H1 (cell line): ENCODE data around the gene ZDHHC5. TPM values are rescaled to one million over a fixed set of nuclear protein-coding genes. Genes with fewer than 3 reads are reported as not detected.

Experiments
- CTCF ChIA-PET: fragments of 300-600 bp; sonication (Branson Sonifier 250); formaldehyde crosslinking; loops from one replicate; lab custom pipeline; 2021; ENCODE audit not compliant: partially characterized antibody; lab: Charles Lee
- POLR2A ChIA-PET: fragments of 300-600 bp; sonication (Branson Sonifier 250); formaldehyde crosslinking; loops from one replicate; lab custom pipeline; 2021; ENCODE audit warnings: inconsistent platforms; ENCODE audit not compliant: partially characterized antibody; lab: Charles Lee
- DNase-seq, 2 experiments: peaks; one replicate each; pipeline versions ENCODE4 v3.0.0 to v3.0.0-alpha.2; 2010 to 2022; ENCODE audit warnings: low spot score in 2 of 2, low read depth in 1 of 2, mixed read lengths in 1 of 2
- FAIRE-seq: peaks from 2 replicates; lab custom pipeline; 2011; peaks lifted over from hg19 to GRCh38; lab: Jason Lieb, UNC
- H2AFZ ChIP-seq: 2 replicates; pipeline ENCODE4 v1.8.1; 2012; ENCODE audit warnings: low read length, inconsistent platforms
- H2AK5ac ChIP-seq: 2 replicates; pipeline ENCODE4 v1.6.1; 2013; ENCODE audit warnings: low read depth, low read length
- H2BK120ac ChIP-seq: replicated peaks from 2 replicates; pipeline ENCODE3; 2013; ENCODE audit warnings: low read depth, low read length, inconsistent platforms
- H2BK12ac ChIP-seq: 2 replicates; pipeline ENCODE4 v1.6.1; 2013; ENCODE audit warnings: low read depth, low read length
- H2BK15ac ChIP-seq: 2 replicates; pipeline ENCODE4 v1.6.1; 2013; ENCODE audit warnings: low read length
- H2BK20ac ChIP-seq: 2 replicates; pipeline ENCODE4 v1.6.1; 2013; ENCODE audit warnings: low read length
- H2BK5ac ChIP-seq: 2 replicates; pipeline ENCODE4 v1.6.1; 2013; ENCODE audit warnings: low read depth, low read length
- H3K14ac ChIP-seq: 2 replicates; pipeline ENCODE4 v1.6.1; 2013; ENCODE audit warnings: inconsistent platforms; ENCODE audit not compliant: insufficient read length
- H3K18ac ChIP-seq: 2 replicates; pipeline ENCODE4 v1.6.1; 2013; ENCODE audit warnings: low read length; ENCODE audit errors: extremely low read depth
- H3K23ac ChIP-seq: 2 replicates; pipeline ENCODE4 v1.6.1; 2013; ENCODE audit warnings: inconsistent platforms; ENCODE audit not compliant: insufficient read length
- H3K23me2 ChIP-seq: 2 replicates; pipeline ENCODE4 v1.6.1; 2013; ENCODE audit warnings: low read depth, low read length
- H3K27ac ChIP-seq: 2 replicates; pipeline ENCODE4 v1.6.1; 2011; ENCODE audit warnings: low read depth, low read length, inconsistent platforms
- H3K27me3 ChIP-seq, 4 experiments: replicated peaks in 1 of 4; 1 replicate in 1 of 4; 2 replicates in 3 of 4; pipeline versions ENCODE4 v1.6.1 to v1.8.1; 2011 to 2013; ENCODE audit warnings: low read length in 3 of 4, mild to moderate bottlenecking in 3 of 4, inconsistent platforms in 2 of 4, mixed read lengths in 2 of 4, moderate library complexity in 1 of 4; ENCODE audit not compliant: control insufficient read depth in 3 of 4, insufficient read depth in 3 of 4; ENCODE audit errors: extremely low read depth in 1 of 4
- H3K36me3 ChIP-seq, 4 experiments: 2 replicates each; pipeline versions ENCODE4 v1.6.1 to v1.8.1; 2011 to 2013; ENCODE audit warnings: mild to moderate bottlenecking in 4 of 4, low read length in 3 of 4, moderate library complexity in 2 of 4, control low read depth in 1 of 4, inconsistent platforms in 1 of 4; ENCODE audit not compliant: insufficient read depth in 4 of 4, control insufficient read depth in 2 of 4
- H3K4ac ChIP-seq: replicated peaks from 2 replicates; pipeline ENCODE3; 2013; ENCODE audit warnings: low read length, low read depth, mixed read lengths, inconsistent platforms; ENCODE audit not compliant: insufficient read length
- H3K4me1 ChIP-seq, 4 experiments: replicated peaks in 1 of 4; 1 replicate in 1 of 4; 2 replicates in 3 of 4; pipeline versions ENCODE4 v1.6.1 to v1.8.1; 2011 to 2013; ENCODE audit warnings: low read length in 3 of 4, inconsistent platforms in 2 of 4, mixed read lengths in 1 of 4; ENCODE audit not compliant: insufficient read depth in 4 of 4, control insufficient read depth in 3 of 4
- H3K4me2 ChIP-seq, 2 experiments: 2 replicates each; pipeline versions ENCODE4 v1.6.1 to v1.8.1; 2011 to 2013; ENCODE audit warnings: low read depth in 2 of 2, low read length in 2 of 2, control low read depth in 1 of 2, inconsistent platforms in 1 of 2, mild to moderate bottlenecking in 1 of 2; ENCODE audit not compliant: insufficient read depth in 1 of 2
- H3K4me3 ChIP-seq, 4 experiments: fragments of 200-600, 300-600 bp in 1 of 4; sonication (generic), shearing (Covaris generic), sonication (Bioruptor Twin) in 1 of 4; 2 replicates each; pipeline versions ENCODE4 v1.5.1 to v1.8.1; 2011 to 2016; ENCODE audit warnings: low read length in 4 of 4, low read depth in 3 of 4, control low read depth in 2 of 4, inconsistent platforms in 2 of 4, mild to moderate bottlenecking in 2 of 4, mixed read lengths in 1 of 4, moderate library complexity in 1 of 4; ENCODE audit not compliant: insufficient read depth in 2 of 4; ENCODE audit errors: extremely low read depth in 1 of 4
- H3K56ac ChIP-seq: replicated peaks from 2 replicates; pipeline ENCODE3; 2013; ENCODE audit warnings: low read depth, mild to moderate bottlenecking, mixed read lengths, low read length, inconsistent platforms; ENCODE audit not compliant: insufficient read length
- H3K79me1 ChIP-seq: 2 replicates; pipeline ENCODE4 v1.6.1; 2013; ENCODE audit warnings: low read depth, low read length, control low read depth
- H3K79me2 ChIP-seq, 2 experiments: 2 replicates each; pipeline versions ENCODE4 v1.6.1 to v1.8.1; 2012 to 2013; ENCODE audit warnings: low read length in 2 of 2, mild to moderate bottlenecking in 2 of 2, inconsistent platforms in 1 of 2; ENCODE audit not compliant: insufficient read depth in 2 of 2, control insufficient read depth in 1 of 2
- H3K9ac ChIP-seq, 4 experiments: replicated peaks in 1 of 4; 1 replicate in 1 of 4; 2 replicates in 3 of 4; pipeline versions ENCODE4 v1.6.1 to v1.8.1; 2011 to 2013; ENCODE audit warnings: low read depth in 3 of 4, low read length in 3 of 4, control low read depth in 2 of 4, mild to moderate bottlenecking in 2 of 4, moderate library complexity in 2 of 4, inconsistent platforms in 1 of 4; ENCODE audit errors: extremely low read depth in 1 of 4
- H3K9me3 ChIP-seq, 2 experiments: 2 replicates each; pipeline versions ENCODE4 v1.6.1 to v1.8.1; 2012 to 2013; ENCODE audit warnings: mild to moderate bottlenecking in 2 of 2, moderate library complexity in 2 of 2, control low read depth in 1 of 2, inconsistent platforms in 1 of 2, low read depth in 1 of 2, low read length in 1 of 2, mixed read lengths in 1 of 2; ENCODE audit not compliant: insufficient read depth in 2 of 2
- H4K20me1 ChIP-seq, 2 experiments: replicated peaks in 1 of 2; 2 replicates each; pipeline versions ENCODE3 to v1.8.1; 2011 to 2013; ENCODE audit warnings: inconsistent platforms in 2 of 2, low read length in 2 of 2, mild to moderate bottlenecking in 1 of 2; ENCODE audit not compliant: insufficient read depth in 2 of 2, control insufficient read depth in 1 of 2
- H4K5ac ChIP-seq: 2 replicates; pipeline ENCODE4 v1.6.1; 2013; ENCODE audit warnings: low read length, low read depth, mixed read lengths, inconsistent platforms; ENCODE audit not compliant: insufficient read length
- H4K8ac ChIP-seq: 2 replicates; pipeline ENCODE4 v1.8.0; 2013; ENCODE audit warnings: mild to moderate bottlenecking, moderate library complexity, low read length, inconsistent platforms; ENCODE audit not compliant: insufficient read depth; ENCODE audit errors: extremely low read depth
- H4K91ac ChIP-seq: replicated peaks from 2 replicates; pipeline ENCODE3; 2013; ENCODE audit warnings: low read length, mixed read lengths, inconsistent platforms; ENCODE audit not compliant: insufficient read length
- ATF2 ChIP-seq: IDR thresholded peaks from 2 replicates; pipeline ENCODE4 v1.6.1; 2012; ENCODE audit warnings: low read length, inconsistent platforms
- CREB1 ChIP-seq: IDR thresholded peaks from 2 replicates; pipeline ENCODE4 v1.6.1; 2012; ENCODE audit warnings: inconsistent platforms
- EP300 ChIP-seq, 2 experiments: IDR thresholded peaks; 1 replicate in 1 of 2; 2 replicates in 1 of 2; pipeline ENCODE4 v1.6.1; 2011 to 2012; ENCODE audit warnings: low read depth in 2 of 2, low read length in 2 of 2, mild to moderate bottlenecking in 2 of 2, borderline replicate concordance in 1 of 2, inconsistent platforms in 1 of 2, moderate library complexity in 1 of 2
- JUND ChIP-seq: IDR thresholded peaks from 2 replicates; pipeline ENCODE4 v1.6.1; 2011; ENCODE audit warnings: mild to moderate bottlenecking, improper control_type of control experiment, low read length
- KDM1A ChIP-seq: fragments of 200-600, 300-600 bp; sonication (generic); IDR thresholded peaks from 2 replicates; pipeline ENCODE4 v1.7.1; 2016; ENCODE audit warnings: mild to moderate bottlenecking, low read length, borderline replicate concordance
- MAX ChIP-seq: IDR thresholded peaks from 2 replicates; pipeline ENCODE4 v1.6.1; 2012; ENCODE audit warnings: inconsistent platforms
- NANOG ChIP-seq: IDR thresholded peaks from 2 replicates; pipeline ENCODE4 v1.6.1; 2011; ENCODE audit warnings: low read length, low read depth, mild to moderate bottlenecking, inconsistent platforms; ENCODE audit not compliant: insufficient read depth, poor library complexity, severe bottlenecking
- POU5F1 ChIP-seq: IDR thresholded peaks from 2 replicates; pipeline ENCODE4 v1.6.1; 2011; ENCODE audit warnings: low read depth, mild to moderate bottlenecking, low read length, moderate library complexity
- RXRA ChIP-seq: IDR thresholded peaks from 2 replicates; pipeline ENCODE4 v1.6.1; 2011; ENCODE audit warnings: low read depth, mild to moderate bottlenecking, low read length, moderate library complexity; ENCODE audit not compliant: insufficient read depth
- SP1 ChIP-seq: IDR thresholded peaks from 2 replicates; pipeline ENCODE4 v1.6.1; 2011; ENCODE audit warnings: low read depth, low read length
- SP2 ChIP-seq: IDR thresholded peaks from 2 replicates; pipeline ENCODE4 v1.6.1; 2012; ENCODE audit warnings: mild to moderate bottlenecking, low read length, inconsistent platforms
- TAF7 ChIP-seq: optimal IDR thresholded peaks from 2 replicates; pipeline ENCODE3; 2011; ENCODE audit warnings: low read depth, mild to moderate bottlenecking, inconsistent platforms, low read length, moderate library complexity, borderline replicate concordance
- WGBS, 2 experiments: shearing (Covaris generic) in 1 of 2; methylation state at CpG; one replicate each; pipeline versions ENCODE4 v1.1.6 to v1.1.7; 2013 to 2015; ENCODE audit warnings: low lambda C conversion rate in 2 of 2, mixed read lengths in 2 of 2, inconsistent platforms in 1 of 2, low coverage in 1 of 2, missing lambda C conversion rate in 1 of 2; ENCODE audit not compliant: insufficient replicate concordance in 2 of 2, insufficient coverage in 1 of 2, insufficient read length in 1 of 2; ENCODE audit errors: extremely low coverage in 1 of 2, missing lambda C conversion rate in 1 of 2; 5-methylcytosine and 5-hydroxymethylcytosine counted together
- polyA plus RNA-seq, 7 experiments: library from polyadenylated mRNA; depleted of rRNA in 3 of 7; stranded (reverse) in 5 of 7; unstranded in 2 of 7; fragments of >200 nt in 5 of 7; fragments of 200-250 nt in 2 of 7; gene quantifications; 1 replicate in 5 of 7; 2 replicates in 1 of 7; 4 replicates in 1 of 7; pipeline versions ENCODE4 v1.2.1 to v1.2.3, GENCODE V29; 2011 to 2013; ENCODE audit warnings: missing spikeins in 2 of 7, mixed read lengths in 2 of 7
- total RNA-seq: library from RNA; stranded (reverse); fragmentation: NEBNext Ultra II Directional; extraction: Animal tissue kit (Norgen Biotek cat#: 25700); gene quantifications from 2 replicates; pipeline ENCODE4 v1.2.1, GENCODE V29; 2021

The ZDHHC5 gene
- total and polyA plus RNA-seq, 2 of the 8 experiments (the other 6 are each of a cell fraction or from before 2014, with no cell fraction given): 40.0 to 56.3 TPM

- no peak overlapping the region for H3K18ac ChIP-seq
- H4K5ac ChIP-seq: no peak overlapping the region
- DNase-seq: no peak
- H3K4me3 ChIP-seq: no peak overlapping the region
- no peaks in the 10 kb centered on the region for H4K20me1 ChIP-seq
- TF ChIP-seq POU5F1 (no peak), JUND (no peak), TAF7 (no peak), KDM1A (no peak), NANOG (no peak), CREB1 (no peak), ATF2 (no peak), MAX (no peak), RXRA (no peak), SP2 (no peak), EP300 (IDR thresholded peaks at IDR 0.05; ENCODE audit: borderline replicate concordance in 1 of 2, low read depth in 2 of 2, low read length in 2 of 2) (no peak), SP1 (no peak)
- POLR2A ChIA-PET: interaction anchor here (3.6 to 29.6 kb wide), 4 partner anchors 9 to 29 kb away, joined by 24 to 1546 read pairs (median 252); partner anchors contain the start of genes CLP1, SERPING1 and YPEL4
- H4K8ac ChIP-seq: no peak overlapping the region
- H3K27me3 ChIP-seq: no peaks in the 10 kb centered on the region; a peak in 1 of 7 replicates
- CTCF ChIA-PET: interaction anchor here (1.1 to 3.9 kb wide), 8 partner anchors 9 to 174 kb away, joined by 4 to 24 read pairs (median 6); partner anchors contain the start of gene UBE2L6
- no peak overlapping the region for H2BK5ac ChIP-seq
- no peaks in the 10 kb centered on the region for H3K79me2 ChIP-seq
- no peak overlapping the region for H2BK15ac ChIP-seq
- no peak overlapping the region for H2AFZ ChIP-seq
- H3K23me2 ChIP-seq: no peaks in the 10 kb centered on the region
- H3K56ac ChIP-seq: no peak overlapping the region
- H3K36me3 ChIP-seq: no peaks in the 10 kb centered on the region
- 93% methylated on average over 5 of the region's 5 CpGs; no CpG with 5 or more reads in 1 of the 2 experiments for WGBS, 2 experiments
- no peak overlapping the region for H3K23ac ChIP-seq
- no peak overlapping the region for H2BK120ac ChIP-seq
- H2BK12ac ChIP-seq: no peak overlapping the region
- H3K9ac ChIP-seq: no peak overlapping the region
- no peak overlapping the region for H2AK5ac ChIP-seq
- no peak overlapping the region for H3K14ac ChIP-seq
- no peak overlapping the region for H3K4me2 ChIP-seq
- FAIRE-seq: no peak
- H3K4me1 ChIP-seq: peaks cover under 1 to 4% (median under 1%) of the 10 kb centered on the region in 4 experiments
- H2BK20ac ChIP-seq: no peak overlapping the region
- H3K27ac ChIP-seq: no peak overlapping the region
- no peaks in the 10 kb centered on the region for H3K9me3 ChIP-seq
- no peak overlapping the region for H4K91ac ChIP-seq
- no peaks in the 10 kb centered on the region for H3K79me1 ChIP-seq
- no peak overlapping the region for H3K4ac ChIP-seq
These were observed 35.8 kb upstream of the ZDHHC5 start for GRCh38 chr11:57632116-57632515.
